D721Med (cell line): ENCODE measurements around the gene R3HDML.

Experiments used
- DNase-seq: peaks from one replicate; pipeline ENCODE4 v3.0.0; 2011; ENCODE audit warnings: low spot score; ENCODE audit not compliant: insufficient read length
- FAIRE-seq: peaks from 2 replicates; lab custom pipeline; 2011; peaks lifted over from hg19 to GRCh38; lab: Jason Lieb, UNC
- CTCF ChIP-seq: IDR thresholded peaks from 2 replicates; pipeline ENCODE4 v1.5.1; 2012; ENCODE audit warnings: mild to moderate bottlenecking, control low read depth; ENCODE audit not compliant: insufficient read depth; ENCODE audit errors: missing control alignments

The R3HDML gene

GRCh38 chr20:44394452-44394701 is 57.5 kb downstream of the R3HDML start:
- no peak for TF ChIP-seq CTCF
- DNase-seq = no peak
- FAIRE-seq = no peak

- FAIRE-seq (no peak), DNase-seq (no peak)
- TF ChIP-seq CTCF = no peak
Observed at GRCh38 chr20:44394702-44395460, 58.0 kb downstream of the R3HDML start.

- DNase-seq (no peak), FAIRE-seq (no peak)
- TF ChIP-seq CTCF = no peak
Observed at GRCh38 chr20:44395461-44396340, 58.9 kb downstream of the R3HDML start.

- DNase-seq (no peak), FAIRE-seq (no peak)
- TF ChIP-seq CTCF = no peak
Observed at GRCh38 chr20:44396369-44397130, 59.7 kb downstream of the R3HDML start.

DNA sequence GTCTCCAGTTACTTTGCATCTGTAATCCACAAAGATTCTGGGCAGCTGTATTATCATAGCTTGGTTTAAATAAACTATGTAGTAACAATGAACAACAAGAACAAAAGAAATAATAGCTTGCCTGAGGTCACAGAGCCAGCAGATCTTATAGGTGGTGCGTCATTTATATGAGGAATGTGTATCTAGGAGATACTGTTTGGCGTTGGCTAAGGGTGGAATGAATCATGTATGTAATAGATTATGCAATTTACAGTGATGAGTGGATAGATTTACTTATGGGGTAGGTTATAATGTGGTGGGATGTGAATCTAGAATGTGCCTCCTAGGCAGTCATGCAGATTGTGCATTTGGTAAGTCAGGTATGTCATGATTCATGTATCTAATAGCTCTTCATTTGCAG is 61.5 kb downstream of the R3HDML start:
- FAIRE-seq (no peak), DNase-seq (no peak)
- TF ChIP-seq CTCF = no peak

DNA sequence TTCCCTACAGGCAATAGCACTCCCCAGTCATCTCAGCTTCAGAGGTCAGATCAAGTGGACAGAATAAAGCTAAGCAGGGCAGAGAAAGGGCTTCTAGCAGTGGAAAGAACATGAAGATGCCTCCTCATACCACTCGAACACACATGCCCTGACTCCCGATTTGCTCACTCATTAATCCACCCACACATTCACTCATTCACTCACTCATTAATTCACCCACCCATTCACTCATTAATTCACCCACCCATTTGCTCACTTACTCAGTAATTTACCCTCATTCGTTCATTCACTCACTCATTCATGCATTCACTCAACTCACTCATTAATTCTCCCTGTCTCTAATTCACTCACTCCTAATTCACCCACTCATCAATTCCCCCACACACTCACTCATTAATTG is 62.6 kb downstream of the R3HDML start:
- no peak for DNase-seq
- FAIRE-seq = no peak
- no peak for TF ChIP-seq CTCF
